SW480 (cell line): ENCODE results near the gene DDX20.

Experiments used
- DNase-seq: peaks from one replicate; pipeline ENCODE4 v3.0.0-alpha.2; 2016; ENCODE audit warnings: low spot score

DDX20 gene

GRCh38 chr1:111747947-111748346, 7.8 kb upstream of the DDX20 start:
- no peak for DNase-seq

- no peak for DNase-seq
Measured at GRCh38 chr1:111749628-111750027, 6.1 kb upstream of the DDX20 start.

GRCh38 chr1:111750856-111751255, 4.8 kb upstream of the DDX20 start:
- no peak for DNase-seq

GRCh38 chr1:111751906-111752575, 3.7 kb upstream of the DDX20 start:
- no peak for DNase-seq

GRCh38 chr1:111754984-111755330, 744 bp upstream of the DDX20 start:
- peak; percentile 28 for DNase-seq

GRCh38 chr1:111756124-111756513, 418 bp downstream of the DDX20 start:
- DNase-seq = no peak

- no peak for DNase-seq
Measured at GRCh38 chr1:111758373-111758772, 2.7 kb downstream of the DDX20 start.

GRCh38 chr1:111761717-111762116, 6.0 kb downstream of the DDX20 start:
- DNase-seq = no peak

- no peak for DNase-seq
Measured at GRCh38 chr1:111762332-111762731, 6.6 kb downstream of the DDX20 start.

GRCh38 chr1:111768023-111768422, 12.3 kb downstream of the DDX20 start:
- no peak for DNase-seq

GRCh38 chr1:111768625-111769024, 12.9 kb downstream of the DDX20 start:
- DNase-seq = no peak

- peak; percentile 42 for DNase-seq
Measured at GRCh38 chr1:111769517-111770146, 13.9 kb downstream of the DDX20 start.

- DNase-seq = no peak
Measured at GRCh38 chr1:111770916-111771315, 15.2 kb downstream of the DDX20 start.

GRCh38 chr1:111775966-111776365, 20.3 kb downstream of the DDX20 start:
- no peak for DNase-seq

GRCh38 chr1:111776391-111776790, 20.7 kb downstream of the DDX20 start:
- no peak for DNase-seq

GRCh38 chr1:111776861-111777260, 21.2 kb downstream of the DDX20 start:
- no peak for DNase-seq

- no peak for DNase-seq
Measured at GRCh38 chr1:111777301-111777700, 21.6 kb downstream of the DDX20 start.

GRCh38 chr1:111778066-111778465, 22.4 kb downstream of the DDX20 start:
- DNase-seq = no peak

- no peak for DNase-seq
Measured at GRCh38 chr1:111778541-111779051, 22.9 kb downstream of the DDX20 start.

- no peak for DNase-seq
Measured at GRCh38 chr1:111779546-111779945, 23.8 kb downstream of the DDX20 start.

- no peak for DNase-seq
Measured at GRCh38 chr1:111784273-111784901, 28.7 kb downstream of the DDX20 start.

- DNase-seq = no peak
Measured at GRCh38 chr1:111786669-111787207, 31.0 kb downstream of the DDX20 start.

- no peak for DNase-seq
Measured at GRCh38 chr1:111789142-111789541, 33.4 kb downstream of the DDX20 start.
